CD4-positive, alpha-beta memory T cell (primary cell): ENCODE measurements around the gene ZNF428. TPM values are rescaled to one million over a fixed set of nuclear protein-coding genes. Genes with fewer than 3 reads are reported as not detected.

Experiments used
- CTCF ChIA-PET: fragments of 350-600 bp; sonication (Branson Sonifier 250); formaldehyde crosslinking; loops from one replicate; lab custom pipeline; 2021; ENCODE audit warnings: inconsistent platforms; ENCODE audit not compliant: partially characterized antibody; lab: Charles Lee
- POLR2A ChIA-PET: fragments of 350-600 bp; sonication (Branson Sonifier 250); formaldehyde crosslinking; loops from one replicate; lab custom pipeline; 2021; ENCODE audit not compliant: partially characterized antibody; lab: Charles Lee
- DNase-seq, 5 donors: peaks; one replicate each; pipeline versions ENCODE4 v3.0.0 to v3.0.0-alpha.2; 2020 to 2022; ENCODE audit warnings: mixed read lengths in 1 of 5
- H3K27ac ChIP-seq: one replicate; pipeline ENCODE4 v1.7.0; 2013; ENCODE audit warnings: low read depth, low read length
- H3K27me3 ChIP-seq: 2 replicates; pipeline ENCODE4 v1.7.0; 2013; ENCODE audit warnings: mild to moderate bottlenecking, low read length, moderate library complexity; ENCODE audit not compliant: insufficient read depth
- H3K36me3 ChIP-seq: 2 replicates; pipeline ENCODE4 v1.7.0; 2013; ENCODE audit warnings: mild to moderate bottlenecking, low read length, moderate library complexity; ENCODE audit not compliant: insufficient read depth
- H3K4me1 ChIP-seq: 2 replicates; pipeline ENCODE4 v1.7.0; 2013; ENCODE audit warnings: mild to moderate bottlenecking, low read length, moderate library complexity; ENCODE audit not compliant: insufficient read depth
- H3K4me3 ChIP-seq, 2 donors: one replicate each; pipeline ENCODE4 v1.7.0; 2013; ENCODE audit warnings: low read length in 2 of 2, mild to moderate bottlenecking in 1 of 2
- H3K9me3 ChIP-seq, 2 donors: one replicate each; pipeline ENCODE4 v1.7.0; 2013; ENCODE audit warnings: low read length in 2 of 2, control low read depth in 1 of 2; ENCODE audit not compliant: control insufficient read depth in 1 of 2
- H3K27ac Mint-ChIP-seq, 7 donors: one replicate each; pipeline ENCODE4 v1.8.0; 2020 to 2021; ENCODE audit warnings: mixed read lengths in 7 of 7, mild to moderate bottlenecking in 6 of 7, inconsistent platforms in 3 of 7, moderate library complexity in 3 of 7
- H3K27me3 Mint-ChIP-seq, 2 donors: one replicate each; pipeline ENCODE4 v1.8.0; 2020 to 2021; ENCODE audit warnings: mixed read lengths in 2 of 2
- H3K36me3 Mint-ChIP-seq, 2 donors: one replicate each; pipeline ENCODE4 v1.8.0; 2020 to 2021; ENCODE audit warnings: mixed read lengths in 2 of 2, inconsistent platforms in 1 of 2, mild to moderate bottlenecking in 1 of 2
- H3K4me1 Mint-ChIP-seq, 4 donors: one replicate each; pipeline ENCODE4 v1.8.0; 2020 to 2021; ENCODE audit warnings: mixed read lengths in 4 of 4, mild to moderate bottlenecking in 1 of 4
- H3K4me3 Mint-ChIP-seq, 8 donors: one replicate each; pipeline ENCODE4 v1.8.0; 2020 to 2021; ENCODE audit warnings: mixed read lengths in 8 of 8, mild to moderate bottlenecking in 7 of 8, moderate library complexity in 6 of 8, inconsistent platforms in 3 of 8
- H3K9me3 Mint-ChIP-seq, 8 donors: one replicate each; pipeline ENCODE4 v1.8.0; 2020 to 2021; ENCODE audit warnings: mixed read lengths in 8 of 8, mild to moderate bottlenecking in 5 of 8, inconsistent platforms in 3 of 8, moderate library complexity in 1 of 8
- intact Hi-C: fragments of 100-400 bp; cut with micrococcal nuclease; formaldehyde crosslinking; loops from one replicate; pipeline ENCODE4 v1.15.1; 2023
- polyA plus RNA-seq, 2 donors: library from polyadenylated mRNA; unstranded; fragments of 300-500 nt; fragmentation: Illumina TruSeq; gene quantifications; one replicate each; pipeline ENCODE4 v1.2.3, GENCODE V29; 2021
- total RNA-seq, 2 experiments: library from RNA; stranded (reverse); gene quantifications; one replicate each; pipeline ENCODE4 v1.2.3, GENCODE V29; 2021

The ZNF428 gene
- total and polyA plus RNA-seq, 4 experiments from 2014 or later: 13.9 to 28.2 (median 23.8) TPM

DNA sequence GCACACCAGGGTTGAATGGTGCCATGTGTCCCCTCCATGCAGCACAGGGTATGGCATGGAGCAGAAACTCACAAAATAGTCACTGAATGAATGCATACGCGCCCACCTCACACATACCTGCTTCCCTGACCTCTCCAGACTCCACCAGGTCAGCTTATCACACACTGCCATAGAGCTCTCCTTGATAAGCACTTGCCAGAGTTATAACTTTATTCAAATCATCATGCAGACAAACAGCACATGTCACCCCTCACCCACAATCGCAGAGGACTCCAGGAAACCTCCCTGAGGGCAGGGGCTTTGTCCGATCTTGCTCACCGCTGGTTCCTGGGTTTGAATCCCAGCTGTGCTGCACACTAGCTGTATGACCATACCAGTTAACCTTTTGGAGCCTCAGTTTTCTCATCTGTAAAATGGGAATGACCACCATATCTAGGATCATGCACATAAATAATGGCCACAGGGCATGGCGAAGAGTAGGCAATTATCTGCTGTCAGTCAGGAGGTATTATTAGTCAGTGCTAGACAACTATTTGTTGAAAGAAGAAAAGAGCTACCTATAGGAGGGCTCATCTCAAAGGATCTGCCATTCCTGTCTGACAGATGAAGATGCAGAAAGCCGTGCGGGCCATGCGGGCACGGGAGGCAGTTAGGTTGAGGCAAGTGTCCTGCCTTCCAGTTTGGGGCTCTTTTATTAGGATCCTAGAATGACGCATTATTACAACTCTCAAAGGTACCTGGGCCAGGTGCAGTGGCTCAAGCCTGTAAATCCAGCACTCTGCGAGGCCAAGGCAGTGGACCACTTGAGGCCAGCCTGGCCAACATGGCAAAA is 58.1 kb downstream of the ZNF428 start:
- Mint-ChIP-seq H3K4me1 (peaks cover 34 to 59% (median 39%) of the 10 kb centered on the region in 4 donors), H3K9me3 (peaks cover 0 to 2% (median 0%) of the 10 kb centered on the region in 8 donors), H3K4me3 (peak overlapping the region in 7 of 8 donors; percentile 26 to 86 (median 69)), H3K27me3 (no peaks in the 10 kb centered on the region), H3K36me3 (peaks cover 14 to 25% of the 10 kb centered on the region in 2 donors), H3K27ac (peak overlapping the region; percentile 92 to 98 (median 96))
- DNase-seq: no peak
- Histone ChIP-seq H3K9me3 (no peaks in the 10 kb centered on the region), H3K36me3 (peaks cover 4% of the 10 kb centered on the region), H3K27ac (peak overlapping the region; percentile 72), H3K4me3 (no peak overlapping the region), H3K27me3 (no peaks in the 10 kb centered on the region), H3K4me1 (peaks cover 45% of the 10 kb centered on the region)
- intact Hi-C loops: loop anchor here (10.0 kb wide), 1 partner anchor 223 kb away; the partner anchor contains the start of gene KCNN4
- CTCF ChIA-PET: interaction anchor here (1.6 to 7.0 kb wide), 2 partner anchors 33 to 59 kb away, joined by 3 to 59 read pairs; partner anchors contain the start of genes IRGQ and ZNF576
- POLR2A ChIA-PET: interaction anchor here (1.5 to 6.1 kb wide), 4 partner anchors 13 to 34 kb away, joined by 4 to 41 read pairs (median 16); partner anchors contain the start of genes IRGQ, PINLYP, XRCC1 and ZNF575

DNA sequence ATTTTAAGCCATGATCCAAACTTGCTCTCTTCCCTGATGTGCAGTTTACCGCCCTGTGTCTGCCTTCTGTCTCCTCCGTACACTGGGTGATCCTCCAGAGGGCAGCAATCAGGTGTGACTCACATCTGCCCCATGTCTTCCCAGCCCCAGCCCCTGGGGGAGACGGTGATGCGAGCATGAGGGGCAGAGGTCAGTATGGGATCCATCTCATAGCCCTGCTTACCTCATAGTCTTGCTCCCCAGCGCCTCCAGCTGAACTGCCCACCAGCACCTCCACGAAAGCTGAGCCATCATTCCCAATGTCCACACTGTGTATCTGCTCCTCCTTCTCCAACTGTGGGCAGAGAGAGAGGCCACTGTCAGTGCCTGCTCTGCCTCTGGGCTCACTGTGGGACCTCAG is 58.7 kb downstream of the ZNF428 start:
- no peaks in the 10 kb centered on the region for H3K9me3 ChIP-seq
- H3K36me3 ChIP-seq: peaks cover 9% of the 10 kb centered on the region
- Mint-ChIP-seq H3K36me3 (peaks cover 14 to 25% of the 10 kb centered on the region in 2 donors), H3K27me3 (no peaks in the 10 kb centered on the region), H3K27ac (peak overlapping the region; percentile 82 to 98 (median 93)), H3K9me3 (peaks cover 0 to 2% (median 0%) of the 10 kb centered on the region in 8 donors), H3K4me3 (peak overlapping the region in 4 of 8 donors; percentile 10 to 58 (median 23)), H3K4me1 (peaks cover 34 to 59% (median 40%) of the 10 kb centered on the region in 4 donors)
- no peak overlapping the region for H3K27ac ChIP-seq
- no peaks in the 10 kb centered on the region for H3K27me3 ChIP-seq
- no peak overlapping the region for H3K4me3 ChIP-seq
- H3K4me1 ChIP-seq: peaks cover 45% of the 10 kb centered on the region
- ChIA-PET POLR2A (interaction anchor here (0.7 to 6.1 kb wide), 3 partner anchors 28 to 775 kb away, joined by 4 to 41 read pairs (median 4); partner anchors contain the start of genes IRGQ, ZNF575 and ZNF576), CTCF (interaction anchor here (7.0 kb wide), 1 partner anchor 34 kb away, joined by 59 read pairs; the partner anchor contains the start of genes IRGQ and ZNF576)
- DNase-seq: no peak
- intact Hi-C loops: loop anchor here (10.0 kb wide), 1 partner anchor 224 kb away; the partner anchor contains the start of gene KCNN4

Other genes with a start within 250 kb of the ZNF428 start
- not detected for gene TEX101, start 204.7 kb downstream of the ZNF428 start, total RNA-seq
- gene TEX101, start 204.7 kb downstream of the ZNF428 start, polyA plus RNA-seq: not detected
- 1 to 10 TPM; 3.3 to 3.7 TPM for gene LYPD3, start 154.0 kb downstream of the ZNF428 start, total RNA-seq
- gene LYPD3, start 154.0 kb downstream of the ZNF428 start, polyA plus RNA-seq: 1 to 10 TPM; 4.4 to 5.9 TPM
- 10 to 100 TPM; 36.9 to 47.3 TPM for gene PHLDB3, start 114.9 kb downstream of the ZNF428 start, total RNA-seq
- 1 to 10 TPM; 1.3 to 5.5 TPM for gene PHLDB3, start 114.9 kb downstream of the ZNF428 start, polyA plus RNA-seq
- 10 to 100 TPM; 23.9 to 29.1 TPM for gene ETHE1, start 92.4 kb downstream of the ZNF428 start, total RNA-seq
- gene ETHE1, start 92.4 kb downstream of the ZNF428 start, polyA plus RNA-seq: 10 to 100 TPM; 79.1 to 80.7 TPM
- gene ZNF575, start 86.4 kb downstream of the ZNF428 start, total RNA-seq: 10 to 100 TPM; 11.0 to 11.8 TPM
- gene ZNF575, start 86.4 kb downstream of the ZNF428 start, polyA plus RNA-seq: 1 to 10 TPM; 2.1 to 3.6 TPM
- 10 to 100 TPM; 33.4 to 41.0 TPM for gene XRCC1, start 44.1 kb downstream of the ZNF428 start, total RNA-seq
- 10 to 100 TPM; 16.3 to 29.1 TPM for gene XRCC1, start 44.1 kb downstream of the ZNF428 start, polyA plus RNA-seq
- gene PINLYP, start 43.8 kb downstream of the ZNF428 start, total RNA-seq: under 1 TPM; 0.33 to 0.84 TPM
- gene PINLYP, start 43.8 kb downstream of the ZNF428 start, polyA plus RNA-seq: 1 to 10 TPM in 1 of 2 donors, not detected in 1; 1.3 TPM
- 10 to 100 TPM; 16.5 to 17.9 TPM for gene IRGQ, start 23.5 kb downstream of the ZNF428 start, total RNA-seq
- gene IRGQ, start 23.5 kb downstream of the ZNF428 start, polyA plus RNA-seq: 1 to 10 TPM in 1 of 2 donors, under 1 TPM in 1; 0.37 to 2.2 TPM
- 10 to 100 TPM; 18.4 to 18.6 TPM for gene ZNF576, start 23.0 kb downstream of the ZNF428 start, total RNA-seq
- gene ZNF576, start 23.0 kb downstream of the ZNF428 start, polyA plus RNA-seq: 10 to 100 TPM in 1 of 2 donors, 1 to 10 TPM in 1; 8.4 to 13.0 TPM
- gene SRRM5, start 7.5 kb downstream of the ZNF428 start, total RNA-seq: under 1 TPM; 0.83 to 0.99 TPM
- gene SRRM5, start 7.5 kb downstream of the ZNF428 start, polyA plus RNA-seq: under 1 TPM in 1 of 2 donors, not detected in 1; 0.10 TPM
- under 1 TPM; 0.33 to 0.49 TPM for gene CADM4, start 20.2 kb upstream of the ZNF428 start, total RNA-seq
- under 1 TPM in 1 of 2 donors, not detected in 1; 0.18 TPM for gene CADM4, start 20.2 kb upstream of the ZNF428 start, polyA plus RNA-seq
- gene PLAUR, start 50.5 kb upstream of the ZNF428 start, total RNA-seq: 1 to 10 TPM; 8.6 to 9.4 TPM
- gene PLAUR, start 50.5 kb upstream of the ZNF428 start, polyA plus RNA-seq: 1 to 10 TPM; 6.3 to 6.6 TPM
- not detected for gene IRGC, start 96.4 kb upstream of the ZNF428 start, total RNA-seq
- gene IRGC, start 96.4 kb upstream of the ZNF428 start, polyA plus RNA-seq: not detected
- gene SMG9, start 135.3 kb upstream of the ZNF428 start, total RNA-seq: 10 to 100 TPM; 57.6 to 57.9 TPM
- gene SMG9, start 135.3 kb upstream of the ZNF428 start, polyA plus RNA-seq: 10 to 100 TPM in 1 of 2 donors, 1 to 10 TPM in 1; 3.8 to 13.7 TPM
- 10 to 100 TPM; 33.6 to 33.9 TPM for gene KCNN4, start 161.3 kb upstream of the ZNF428 start, total RNA-seq
- 10 to 100 TPM; 10.5 to 23.7 TPM for gene KCNN4, start 161.3 kb upstream of the ZNF428 start, polyA plus RNA-seq
- under 1 TPM; 0.49 to 0.97 TPM for gene LYPD5, start 182.8 kb upstream of the ZNF428 start, total RNA-seq
- gene LYPD5, start 182.8 kb upstream of the ZNF428 start, polyA plus RNA-seq: under 1 TPM; 0.27 to 0.50 TPM
- gene ZNF283, start 207.7 kb upstream of the ZNF428 start, total RNA-seq: 10 to 100 TPM; 18.1 to 20.7 TPM
- 1 to 10 TPM; 4.3 to 4.9 TPM for gene ZNF283, start 207.7 kb upstream of the ZNF428 start, polyA plus RNA-seq